Mammary epithelial cell (primary cell): Measurements from ENCODE around the gene SAPCD1.

Experiments used
- CTCF ChIP-seq, 2 donors: IDR thresholded peaks in 1 of 2; conservative IDR thresholded peaks in 1 of 2; 2 replicates each; pipeline ENCODE4 v1.5.1; 2011 to 2012; ENCODE audit warnings: inconsistent platforms in 2 of 2, low read length in 2 of 2, mild to moderate bottlenecking in 2 of 2, control low read depth in 1 of 2, low read depth in 1 of 2; ENCODE audit not compliant: insufficient read depth in 1 of 2; ENCODE audit errors: extremely low read depth in 1 of 2
- EZH2 ChIP-seq: IDR thresholded peaks from 2 replicates; pipeline ENCODE4 v1.6.1; 2012; ENCODE audit warnings: low read length, inconsistent platforms, borderline replicate concordance

DNA sequence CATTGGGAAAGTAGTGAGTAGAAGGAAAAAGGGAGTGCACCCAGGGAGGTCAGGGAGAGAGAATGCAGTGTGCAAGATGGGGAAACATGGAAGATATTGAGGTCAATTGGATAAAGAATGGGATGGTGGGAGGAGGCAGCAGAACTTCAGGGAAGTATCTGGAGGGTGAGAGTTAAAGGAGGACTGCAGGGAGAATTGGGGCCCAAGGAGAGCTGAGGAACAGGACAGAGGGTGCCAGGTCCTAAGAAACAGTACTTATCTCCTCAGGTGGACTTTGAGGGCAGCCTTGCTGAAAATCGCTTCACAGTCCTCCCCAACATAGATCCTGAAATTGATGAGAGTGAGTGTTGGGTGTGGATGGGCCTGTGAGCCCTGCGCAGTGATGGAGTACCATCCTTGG, 4.2 kb upstream of the SAPCD1 start:
- TF ChIP-seq CTCF (conservative IDR thresholded peaks at IDR 0.05 in 1 of 2, IDR thresholded peaks at IDR 0.05 in 1 of 2; ENCODE audit: extremely low read depth in 1 of 2, insufficient read depth in 1 of 2, low read depth in 1 of 2, low read length in 2 of 2): no peak
- no peak for TF ChIP-seq EZH2
